Colon (tissue), 2 donors: ENCODE measurements around the gene SMCO1.
"Not testable (repeated sequence)": the region's sequence is repeated elsewhere in the genome, so short reads cannot be mapped to it uniquely, and the experiment has no call there.

ENCODE experiments used
- FAIRE-seq: peaks from 2 replicates; lab custom pipeline; 2012; peaks lifted over from hg19 to GRCh38; lab: Jason Lieb, UNC
- donor health status: control.
- donor health status: control.

SMCO1 gene

DNA sequence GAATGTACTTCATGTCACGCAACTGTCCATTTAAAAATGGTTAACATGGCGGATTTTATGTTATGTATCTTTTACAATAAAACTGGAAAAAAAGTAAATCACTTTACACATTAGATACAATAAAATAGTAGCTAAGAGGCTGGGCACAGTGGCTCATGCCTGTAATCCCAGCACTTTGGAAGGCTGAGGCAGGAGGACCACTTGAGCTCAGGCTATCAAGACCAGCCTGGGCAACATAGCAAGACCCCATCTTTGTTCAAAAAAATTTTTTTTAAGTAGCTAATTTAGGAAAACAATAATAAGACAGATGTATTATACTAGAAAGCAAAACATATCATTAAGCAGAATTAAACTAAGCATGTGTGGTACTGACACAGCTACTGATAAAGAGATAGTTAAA is 23.1 kb downstream of the SMCO1 start:
- FAIRE-seq, result no peak

DNA sequence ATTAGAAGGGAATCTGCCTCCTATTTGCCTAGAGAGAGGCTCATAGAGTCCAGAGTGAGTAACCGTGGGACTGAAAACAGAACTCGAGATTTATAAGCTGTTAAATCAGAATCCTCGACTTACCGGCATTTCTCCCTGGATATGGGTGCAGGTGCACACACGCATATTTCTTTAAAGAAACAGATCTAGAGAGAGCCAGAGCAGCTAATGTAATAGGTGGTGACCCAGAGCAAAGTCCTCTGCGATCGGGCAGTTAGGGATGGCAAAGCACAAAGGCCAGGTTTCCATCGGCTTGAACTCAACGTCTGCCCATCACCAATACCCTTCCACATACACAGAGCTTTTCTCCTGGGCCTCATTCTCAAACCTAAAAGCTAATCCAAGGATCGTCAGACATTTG is 25.4 kb downstream of the SMCO1 start:
- FAIRE-seq, result no peak

DNA sequence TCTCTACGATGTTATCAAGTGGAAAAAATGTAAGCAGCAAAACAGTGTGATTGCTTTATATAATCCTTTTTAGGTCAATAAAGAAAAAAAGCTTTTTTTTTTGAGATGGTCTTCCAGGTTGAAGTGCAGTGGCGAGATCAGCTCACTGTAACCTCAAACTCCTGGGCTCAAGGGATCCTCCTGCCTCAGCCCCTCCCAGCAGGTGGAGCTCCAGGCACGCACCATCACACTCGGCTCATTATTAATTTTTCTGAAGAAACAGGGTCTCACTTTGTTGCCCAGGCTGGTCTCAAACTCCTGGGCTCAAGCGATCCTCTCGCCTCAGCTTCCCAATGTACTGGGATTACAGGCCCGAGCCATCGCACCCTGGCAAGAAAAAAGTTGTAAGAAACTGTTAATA is 28.9 kb downstream of the SMCO1 start:
- FAIRE-seq, result no peak

DNA sequence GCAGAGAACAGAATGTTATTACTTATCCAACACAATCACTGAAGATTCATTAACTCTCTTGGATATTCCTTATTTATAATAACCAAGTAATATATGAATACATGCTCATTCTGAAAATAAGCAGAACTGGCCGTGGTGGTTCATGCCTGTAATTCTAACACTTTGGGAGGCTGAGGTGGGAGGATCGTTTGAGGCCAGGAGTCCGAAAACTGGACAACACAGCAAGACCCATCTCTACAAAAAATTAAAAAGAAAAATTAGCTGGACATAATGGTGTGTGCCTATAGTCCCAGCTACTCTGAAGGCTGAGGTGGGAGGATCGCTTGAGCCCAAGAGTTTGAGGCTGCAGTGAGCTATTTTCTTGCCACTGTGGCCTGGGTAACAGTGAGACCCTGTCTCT is 37.5 kb downstream of the SMCO1 start:
- FAIRE-seq, result no peak

DNA sequence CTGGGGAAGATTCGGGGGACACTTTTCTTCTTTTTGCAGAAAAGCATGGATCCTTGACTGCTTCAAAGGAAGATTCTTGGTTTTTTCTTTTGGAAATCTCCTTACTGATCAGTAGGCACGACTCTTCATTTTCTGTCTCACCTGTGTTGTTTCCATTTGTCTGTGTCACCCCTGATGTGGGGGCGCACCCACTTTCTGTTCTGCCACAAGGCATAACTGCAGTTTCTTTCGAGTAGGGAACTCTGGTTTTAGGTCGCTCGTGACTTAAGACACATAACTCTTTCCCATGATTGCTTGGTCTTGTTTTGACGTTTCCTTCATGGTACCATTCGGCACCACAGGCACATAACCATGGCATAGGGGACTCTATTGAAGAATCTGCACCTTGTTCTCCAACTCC is 42.9 kb downstream of the SMCO1 start:
- no peak for FAIRE-seq

DNA sequence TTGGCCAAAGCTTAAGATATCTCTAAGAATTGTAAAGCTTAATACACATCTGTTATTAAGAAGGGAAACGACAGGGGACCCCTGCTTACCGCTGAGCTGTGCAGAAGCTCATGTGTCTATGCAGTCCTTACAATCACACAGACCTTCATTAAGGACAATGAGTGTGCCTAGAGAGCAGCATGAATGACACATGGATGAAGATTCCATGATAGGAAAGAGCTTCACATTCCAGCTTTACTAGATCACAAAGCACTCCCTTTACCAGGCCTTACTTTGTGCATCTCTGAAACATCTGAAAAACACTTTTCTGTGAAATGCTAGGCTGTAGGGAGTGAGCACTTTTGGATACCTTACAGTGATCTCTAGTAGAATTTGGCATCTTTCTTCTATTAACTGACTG is 43.6 kb downstream of the SMCO1 start:
- FAIRE-seq, result no peak

DNA sequence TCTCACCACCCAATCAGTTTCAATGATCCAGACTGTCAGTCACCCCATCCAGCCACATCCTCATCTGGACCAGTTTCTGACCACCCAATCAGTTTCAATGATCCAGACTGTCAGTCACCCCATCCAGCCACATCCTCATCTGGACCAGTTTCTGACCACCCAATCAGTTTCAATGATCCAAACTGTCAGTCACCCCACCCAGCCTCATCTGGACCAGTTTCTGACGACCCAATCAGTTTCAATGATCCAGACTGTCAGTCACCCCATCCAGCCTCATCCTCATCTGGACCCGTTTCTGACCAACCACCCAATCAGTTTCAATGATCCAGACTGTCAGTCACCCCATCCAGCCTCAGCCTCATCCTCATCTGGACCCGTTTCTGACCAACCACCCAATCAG is 45.0 kb downstream of the SMCO1 start:
- not testable (repeated sequence) for FAIRE-seq

DNA sequence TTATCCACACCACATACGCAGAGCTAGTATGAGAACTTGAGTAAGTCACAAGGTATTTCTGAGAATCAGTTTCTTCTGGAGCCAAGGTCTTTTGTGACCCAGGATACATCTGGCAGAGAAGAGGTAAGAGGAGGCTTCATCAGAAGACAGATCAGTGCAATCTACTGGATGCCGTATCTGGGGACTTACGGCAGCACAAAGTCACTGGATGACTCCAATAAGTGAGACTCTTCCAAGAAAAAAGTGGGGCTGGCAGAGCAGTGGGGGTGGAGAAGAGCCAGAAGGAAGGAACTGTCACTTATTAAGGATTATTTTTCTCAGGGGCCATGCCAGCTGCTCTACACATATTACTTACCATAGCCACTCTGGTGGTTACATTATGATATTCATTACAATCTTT is 51.3 kb downstream of the SMCO1 start:
- no peak for FAIRE-seq

DNA sequence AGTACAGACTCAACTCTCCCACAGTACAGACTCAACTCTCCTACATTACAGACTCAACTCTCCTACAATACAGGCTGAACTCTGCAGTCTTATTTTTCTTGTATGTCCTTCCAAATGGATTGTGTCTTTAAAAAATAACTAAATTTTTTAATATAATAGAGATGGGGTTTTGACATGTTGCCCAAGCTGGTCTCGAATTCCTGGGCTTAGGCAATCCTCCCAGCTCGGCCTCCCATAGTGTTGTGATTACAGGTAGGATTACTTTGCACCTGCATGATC is 51.7 kb downstream of the SMCO1 start:
- no peak for FAIRE-seq

DNA sequence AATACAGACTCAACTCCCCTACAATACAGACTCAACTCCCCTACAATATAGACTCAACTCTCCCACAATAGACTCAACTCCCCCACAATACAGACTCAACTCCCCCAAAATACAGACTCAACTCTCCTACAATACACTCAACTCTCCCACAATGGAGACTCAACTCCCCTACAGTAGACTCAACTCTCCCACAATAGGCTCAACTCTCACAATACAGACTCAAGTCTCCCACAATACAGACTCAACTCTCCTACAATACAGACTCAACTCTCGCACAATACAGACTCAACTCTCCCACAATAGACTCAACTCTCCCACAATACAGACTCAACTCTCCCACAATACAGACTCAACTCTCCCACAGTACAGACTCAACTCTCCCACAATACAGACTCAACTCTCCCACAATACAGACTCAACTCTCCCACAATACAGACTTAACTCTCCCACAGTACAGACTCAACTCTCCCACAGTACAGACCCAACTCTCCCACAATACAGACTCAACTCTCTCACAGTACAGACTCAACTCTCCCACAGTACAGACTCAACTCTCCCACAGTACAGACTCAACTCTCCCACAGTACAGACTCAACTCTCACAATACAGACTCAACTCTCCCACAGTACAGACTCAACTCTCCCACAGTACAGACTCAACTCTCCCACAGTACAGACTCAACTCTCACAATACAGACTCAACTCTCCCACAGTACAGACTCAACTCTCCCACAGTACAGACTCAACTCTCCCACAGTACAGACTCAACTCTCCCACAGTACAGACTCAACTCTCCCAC is 52.3 kb downstream of the SMCO1 start:
- FAIRE-seq, result not testable (repeated sequence)

DNA sequence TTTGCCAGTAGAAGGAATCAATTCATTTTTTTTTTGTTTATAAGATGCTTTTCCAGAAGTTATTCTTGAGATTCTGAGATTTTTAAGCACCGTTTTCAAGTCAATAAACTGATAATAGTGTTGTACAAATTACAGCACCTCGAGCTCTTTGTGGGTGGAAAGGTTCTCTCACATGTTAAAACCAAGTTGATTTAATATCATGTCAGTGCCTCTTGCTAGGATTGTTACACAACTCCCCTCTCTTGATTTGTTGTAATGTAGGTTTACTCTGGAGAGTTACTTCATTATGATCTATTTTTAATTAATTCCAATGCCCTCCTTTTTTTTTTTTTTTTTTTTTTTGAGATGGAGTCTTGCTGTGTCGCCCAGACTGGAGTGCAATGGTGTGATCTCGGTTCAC is 57.1 kb downstream of the SMCO1 start:
- no peak for FAIRE-seq

DNA sequence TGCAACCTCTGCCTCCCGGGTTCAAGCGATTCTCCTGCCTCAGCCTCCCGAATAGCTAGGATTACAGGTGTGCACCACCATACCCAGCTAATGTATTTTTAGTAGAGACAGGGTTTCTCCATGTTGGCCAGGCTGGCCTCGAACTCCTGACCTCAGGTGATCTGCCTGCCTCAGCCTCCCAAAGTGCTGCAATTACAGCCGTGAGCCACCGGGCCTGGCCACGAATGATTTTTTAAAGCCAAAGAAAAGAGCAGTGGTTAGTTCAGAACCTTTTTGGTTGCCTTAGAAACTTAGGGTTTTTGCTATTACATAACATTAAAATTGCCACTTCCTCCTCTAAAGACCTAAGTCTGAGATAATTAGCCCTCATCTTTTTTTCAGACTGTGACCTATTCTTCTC is 57.7 kb downstream of the SMCO1 start:
- FAIRE-seq, result not testable (repeated sequence)
